ENCODE data around the gene CACNG4.

CACNG4 gene

DNA sequence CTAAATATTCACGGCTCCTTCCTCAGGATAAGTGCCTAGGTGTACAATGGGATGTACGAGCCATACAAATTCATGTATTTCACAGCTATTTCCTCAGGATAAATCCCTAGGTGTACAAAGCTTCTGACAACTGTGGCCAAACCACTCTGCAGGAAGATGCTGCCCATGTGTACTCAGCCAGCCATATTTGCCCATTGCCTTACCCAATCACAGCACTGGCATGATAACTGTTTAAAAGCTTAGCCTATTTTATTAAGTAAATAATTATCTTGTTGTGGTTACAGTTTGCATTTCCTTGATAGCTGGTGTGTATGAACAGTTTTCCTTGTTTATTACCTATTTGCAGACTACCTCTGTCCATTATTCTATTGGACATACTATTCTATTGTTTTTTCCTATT lies 115.0 kb downstream of the CACNG4 start:
- no peak for TF ChIP-seq CTCF (IDR thresholded peaks at IDR 0.05; ENCODE audit: borderline replicate concordance, insufficient read depth, low read depth, low read length)
- H3K4me3 ChIP-seq (ENCODE audit: low read depth, low read length) = no peak overlapping the region

DNA sequence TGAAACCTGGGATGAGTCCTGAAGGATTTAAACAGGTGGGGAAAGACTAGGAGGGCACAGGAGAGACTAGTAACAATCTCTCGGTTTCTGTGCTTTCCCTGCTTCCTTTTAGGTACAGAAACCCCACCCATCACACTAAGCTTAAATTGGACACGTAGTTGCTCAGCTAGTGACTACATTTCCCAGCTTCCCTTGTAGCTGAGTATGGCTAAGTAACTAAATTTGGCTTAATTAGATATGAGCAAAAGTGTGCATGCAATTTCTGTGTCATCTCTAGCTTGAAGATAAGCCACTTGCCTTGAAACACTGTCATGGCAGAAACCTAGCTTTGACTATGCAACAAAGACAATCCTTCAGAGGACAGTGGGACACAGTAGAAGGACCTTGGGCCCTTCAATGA lies 116.3 kb downstream of the CACNG4 start:
- H3K4me3 ChIP-seq (ENCODE audit: low read depth, low read length) = no peak overlapping the region
- no peak for TF ChIP-seq CTCF (IDR thresholded peaks at IDR 0.05; ENCODE audit: borderline replicate concordance, insufficient read depth, low read depth, low read length)

GRCh38 chr17:67082107-67082506 lies 117.6 kb downstream of the CACNG4 start:
- no peak overlapping the region for H3K4me3 ChIP-seq (ENCODE audit: low read depth, low read length)
- TF ChIP-seq CTCF (IDR thresholded peaks at IDR 0.05; ENCODE audit: borderline replicate concordance, insufficient read depth, low read depth, low read length) = peak; percentile 12; the same call in 1 of the 2 replicates
